ENCODE data around the gene PHLDB2. TPM values are rescaled to one million over a fixed set of nuclear protein-coding genes. Genes with fewer than 3 reads are reported as not detected.

PHLDB2 gene
- polyA plus RNA-seq, 3 donors, result 77.8 to 117 (median 94.6) TPM

DNA sequence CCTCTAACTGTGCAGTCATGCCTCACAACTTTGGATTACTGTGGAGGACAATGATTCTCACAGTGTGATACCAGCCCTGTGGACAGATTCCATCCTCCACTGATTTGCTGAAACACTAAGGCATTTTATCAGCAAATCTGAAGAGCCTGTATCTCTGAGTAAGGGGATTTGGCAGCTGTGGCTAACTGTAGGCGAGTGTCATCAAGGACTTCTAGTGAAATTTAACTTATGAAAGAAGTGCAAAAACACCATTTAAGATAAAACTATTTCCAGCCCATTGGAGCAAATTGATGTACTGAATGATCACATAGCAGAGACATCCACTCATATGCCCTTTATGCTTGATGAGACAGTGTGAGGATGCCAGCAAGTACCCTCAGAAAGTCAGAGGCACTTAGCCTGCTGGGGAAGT, 161.6 kb downstream of the PHLDB2 start:
- no peak for DNase-seq (ENCODE audit: extremely low read depth in 1 of 11, low read depth in 9 of 11, low spot score in 4 of 11)

Other genes with a start within 250 kb of the PHLDB2 start
- 10 to 100 TPM; 12.0 to 13.4 (median 13.0) TPM for gene PLCXD2, start 184.6 kb upstream of the PHLDB2 start, polyA plus RNA-seq (ENCODE audit: insufficient read length in 3 of 3)
- 10 to 100 TPM; 51.8 to 52.9 (median 52.3) TPM for gene ABHD10, start 119.8 kb downstream of the PHLDB2 start, polyA plus RNA-seq (ENCODE audit: insufficient read length in 3 of 3)
- gene TAGLN3, start 139.7 kb downstream of the PHLDB2 start, polyA plus RNA-seq (ENCODE audit: insufficient read length in 3 of 3), result 1 to 10 TPM; 1.5 to 3.0 (median 1.9) TPM
- gene TMPRSS7, start 175.5 kb downstream of the PHLDB2 start, polyA plus RNA-seq (ENCODE audit: insufficient read length in 3 of 3), result under 1 TPM in 1 of 3 donors, not detected in 2; 0.09 TPM
- gene C3orf52, start 227.1 kb downstream of the PHLDB2 start, polyA plus RNA-seq (ENCODE audit: insufficient read length in 3 of 3), result 1 to 10 TPM; 5.9 to 7.9 (median 6.0) TPM

Data from renal cortex interstitium (tissue), 11 donors.